ENCODE measurements around the gene DIO1.

The DIO1 gene

DNA sequence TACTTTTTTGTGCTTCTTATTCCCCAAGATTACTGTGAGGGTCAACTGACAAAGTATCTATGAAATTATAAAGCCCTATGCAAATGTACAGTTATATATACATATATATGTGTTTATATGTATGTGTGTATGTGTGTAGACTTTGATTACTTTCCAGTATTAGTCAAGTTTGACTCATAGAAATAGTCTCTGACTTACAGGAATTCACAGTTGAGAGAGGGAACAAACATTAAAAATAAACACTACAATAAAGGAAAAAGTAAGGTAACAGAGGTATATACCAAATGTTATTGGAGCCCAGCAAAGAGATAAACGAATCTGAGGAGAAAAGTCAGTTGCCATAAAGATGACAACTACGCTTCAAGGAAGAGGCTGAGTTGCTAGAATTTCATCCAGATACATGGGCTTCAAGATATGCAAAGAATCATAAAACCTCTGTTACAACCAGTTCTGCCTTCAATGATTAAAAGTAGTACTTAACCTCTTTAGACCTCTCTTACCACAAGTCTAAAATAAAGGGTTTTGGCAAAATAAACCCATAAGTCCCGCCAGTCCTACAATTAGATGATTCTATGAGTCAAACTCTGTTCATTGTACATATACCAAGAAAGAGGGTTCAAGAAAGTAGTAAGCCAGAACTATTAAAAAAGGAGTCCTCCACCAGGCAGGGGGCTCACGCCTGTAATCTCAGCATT is 44.3 kb downstream of the DIO1 start:
- no peak for TF ChIP-seq EZH2phosphoT487 (IDR thresholded peaks at IDR 0.05; ENCODE audit: borderline replicate concordance, low read length)
- TF ChIP-seq, protein P1, sequence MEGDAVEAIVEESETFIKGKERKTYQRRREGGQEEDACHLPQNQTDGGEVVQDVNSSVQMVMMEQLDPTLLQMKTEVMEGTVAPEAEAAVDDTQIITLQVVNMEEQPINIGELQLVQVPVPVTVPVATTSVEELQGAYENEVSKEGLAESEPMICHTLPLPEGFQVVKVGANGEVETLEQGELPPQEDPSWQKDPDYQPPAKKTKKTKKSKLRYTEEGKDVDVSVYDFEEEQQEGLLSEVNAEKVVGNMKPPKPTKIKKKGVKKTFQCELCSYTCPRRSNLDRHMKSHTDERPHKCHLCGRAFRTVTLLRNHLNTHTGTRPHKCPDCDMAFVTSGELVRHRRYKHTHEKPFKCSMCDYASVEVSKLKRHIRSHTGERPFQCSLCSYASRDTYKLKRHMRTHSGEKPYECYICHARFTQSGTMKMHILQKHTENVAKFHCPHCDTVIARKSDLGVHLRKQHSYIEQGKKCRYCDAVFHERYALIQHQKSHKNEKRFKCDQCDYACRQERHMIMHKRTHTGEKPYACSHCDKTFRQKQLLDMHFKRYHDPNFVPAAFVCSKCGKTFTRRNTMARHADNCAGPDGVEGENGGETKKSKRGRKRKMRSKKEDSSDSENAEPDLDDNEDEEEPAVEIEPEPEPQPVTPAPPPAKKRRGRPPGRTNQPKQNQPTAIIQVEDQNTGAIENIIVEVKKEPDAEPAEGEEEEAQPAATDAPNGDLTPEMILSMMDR (IDR thresholded peaks at IDR 0.05; ENCODE audit: low read depth, low read length, poor library complexity, severe bottlenecking): no peak
- no peak overlapping the region for H3K4me2 ChIP-seq (ENCODE audit: low read length)
- H3K27me3 ChIP-seq (ENCODE audit: control insufficient read depth, low read length): no peaks in the 10 kb centered on the region
- H3K4me1 ChIP-seq (ENCODE audit: control insufficient read depth, low read length): 0 out of 2 replicates have a peak, but pooled peaks cover 4% of the 10 kb centered on the region
- no peaks in the 10 kb centered on the region for H4K20me1 ChIP-seq (ENCODE audit: control insufficient read depth, insufficient read depth, low read depth, low read length)
- no peak overlapping the region for H3K4me3 ChIP-seq (ENCODE audit: low read length)
- peaks cover 59% of the 10 kb centered on the region for H3K36me3 ChIP-seq (ENCODE audit: control insufficient read depth, low read length)
- H3K9me2 ChIP-seq (replicated peaks; ENCODE audit: control insufficient read depth, low read length): no peaks in the 10 kb centered on the region
- peaks cover 9% of the 10 kb centered on the region for H3K9me3 ChIP-seq (ENCODE audit: control insufficient read depth, insufficient read depth, low read length)
- H3K27ac ChIP-seq (ENCODE audit: low read depth, low read length): no peak overlapping the region
- peaks cover 28% of the 10 kb centered on the region for H3K79me2 ChIP-seq (ENCODE audit: control insufficient read depth, low read length)
- peaks cover 6% of the 10 kb centered on the region; the same call in 1 of the 2 replicates for H3F3A ChIP-seq (ENCODE audit: control insufficient read depth, insufficient read depth)

DNA sequence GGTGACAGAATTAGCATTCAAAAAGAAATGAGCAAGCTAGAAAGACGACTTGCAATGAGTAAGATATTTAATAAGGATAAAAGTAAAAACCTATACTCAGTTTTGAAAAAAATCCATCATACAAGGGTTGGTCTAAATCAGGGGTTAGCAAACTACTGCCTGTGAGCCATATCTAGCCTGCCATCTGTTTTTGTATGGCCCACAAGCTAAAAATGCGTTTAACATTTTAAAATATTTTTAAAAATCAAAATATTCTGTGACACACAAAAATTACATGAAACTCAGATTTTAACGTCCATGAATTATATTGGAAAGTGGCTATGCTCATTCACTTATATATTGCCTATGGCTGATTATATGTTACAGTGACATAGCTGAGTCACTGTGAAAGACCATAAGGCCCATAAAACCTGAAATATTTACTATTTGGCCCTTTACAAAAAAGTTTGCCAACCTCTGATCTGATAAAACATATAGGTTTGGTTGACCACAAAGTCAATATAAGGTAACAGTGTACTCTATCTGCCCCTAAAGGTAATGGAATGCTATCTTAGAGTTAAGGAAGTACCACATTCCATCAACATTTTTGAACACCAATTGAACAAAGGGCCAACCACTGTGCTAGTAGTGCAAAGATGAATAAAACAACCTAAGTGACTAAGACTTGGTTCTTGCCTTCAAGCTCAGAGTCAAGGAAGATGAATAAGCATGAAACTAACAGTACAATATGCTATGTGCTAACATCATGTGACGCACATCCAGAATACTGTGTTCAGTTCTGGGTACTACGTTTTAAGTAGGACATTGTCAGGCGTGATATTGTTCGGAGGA is 48.4 kb downstream of the DIO1 start:
- Histone ChIP-seq H4K20me1 (ENCODE audit: control insufficient read depth, insufficient read depth, low read depth, low read length) (peaks cover 4% of the 10 kb centered on the region; the same call in 1 of the 2 replicates), H3K27ac (ENCODE audit: low read depth, low read length) (no peak overlapping the region), H3K4me1 (ENCODE audit: control insufficient read depth, low read length) (peaks cover 29% of the 10 kb centered on the region), H3K4me3 (ENCODE audit: low read length) (no peak overlapping the region), H3K9me3 (ENCODE audit: control insufficient read depth, insufficient read depth, low read length) (no peaks in the 10 kb centered on the region), H3K9me2 (replicated peaks; ENCODE audit: control insufficient read depth, low read length) (no peaks in the 10 kb centered on the region), H3K36me3 (ENCODE audit: control insufficient read depth, low read length) (peaks cover 48% of the 10 kb centered on the region), H3K27me3 (ENCODE audit: control insufficient read depth, low read length) (no peaks in the 10 kb centered on the region), H3K4me2 (ENCODE audit: low read length) (no peak overlapping the region), H3F3A (ENCODE audit: control insufficient read depth, insufficient read depth) (peaks cover 6% of the 10 kb centered on the region; the same call in 1 of the 2 replicates), H3K79me2 (ENCODE audit: control insufficient read depth, low read length) (peaks cover 57% of the 10 kb centered on the region)
- no peak for TF ChIP-seq EZH2phosphoT487 (IDR thresholded peaks at IDR 0.05; ENCODE audit: borderline replicate concordance, low read length)

DNA sequence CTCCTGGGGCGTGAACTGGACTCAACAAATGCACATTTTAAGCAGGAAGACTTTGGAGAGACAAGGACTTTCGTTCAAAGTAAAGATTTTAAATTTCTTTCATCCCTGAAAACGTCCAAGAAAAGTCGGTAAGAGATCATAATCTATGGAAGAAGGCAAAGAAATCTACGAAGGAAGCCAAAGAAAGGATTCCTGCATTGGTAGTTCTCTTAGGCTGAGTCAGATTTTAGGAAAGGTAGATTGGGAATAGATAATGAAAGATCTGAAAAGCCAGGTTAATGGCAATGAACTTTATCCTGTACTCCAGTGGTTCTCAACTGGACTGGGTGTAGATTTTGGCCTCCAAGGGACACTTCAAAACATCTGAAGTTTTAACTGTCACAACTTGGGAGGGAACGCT is 49.1 kb downstream of the DIO1 start:
- peaks cover 4% of the 10 kb centered on the region; the same call in 1 of the 2 replicates for H4K20me1 ChIP-seq (ENCODE audit: control insufficient read depth, insufficient read depth, low read depth, low read length)
- H3K9me2 ChIP-seq (replicated peaks; ENCODE audit: control insufficient read depth, low read length): no peaks in the 10 kb centered on the region
- TF ChIP-seq, protein P1 (IDR thresholded peaks at IDR 0.05; ENCODE audit: low read depth, low read length, poor library complexity, severe bottlenecking): no peak
- TF ChIP-seq EZH2phosphoT487 (IDR thresholded peaks at IDR 0.05; ENCODE audit: borderline replicate concordance, low read length): no peak
- H3K9me3 ChIP-seq (ENCODE audit: control insufficient read depth, insufficient read depth, low read length): no peaks in the 10 kb centered on the region
- peaks cover 32% of the 10 kb centered on the region for H3K4me1 ChIP-seq (ENCODE audit: control insufficient read depth, low read length)
- H3F3A ChIP-seq (ENCODE audit: control insufficient read depth, insufficient read depth): peaks cover 7% of the 10 kb centered on the region; the same call in 1 of the 2 replicates
- H3K4me3 ChIP-seq (ENCODE audit: low read length): no peak overlapping the region
- H3K4me2 ChIP-seq (ENCODE audit: low read length): no peak overlapping the region
- no peak overlapping the region for H3K27ac ChIP-seq (ENCODE audit: low read depth, low read length)
- H3K27me3 ChIP-seq (ENCODE audit: control insufficient read depth, low read length): no peaks in the 10 kb centered on the region
- peaks cover 42% of the 10 kb centered on the region for H3K36me3 ChIP-seq (ENCODE audit: control insufficient read depth, low read length)
- H3K79me2 ChIP-seq (ENCODE audit: control insufficient read depth, low read length): peaks cover 61% of the 10 kb centered on the region

Measured in DOHH2 (cell line).